BLaER1 treated with 17β-estradiol and CSF1 and Interleukin-3, amounts not matched to agents 10 nM and 100 nM (cell line): ENCODE data around the gene KAZALD1.

ENCODE experiments used
- H3K27ac ChIP-seq, 11 experiments: shearing (Covaris generic); formaldehyde crosslinking; 2 replicates each; pipeline ENCODE4 v1.8.1; 2022
- H3K27me3 ChIP-seq, 11 experiments: shearing (Covaris generic); formaldehyde crosslinking; 2 replicates each; pipeline ENCODE4 v1.8.1; 2022
- H3K36me3 ChIP-seq, 11 experiments: shearing (Covaris generic); formaldehyde crosslinking; 2 replicates each; pipeline ENCODE4 v1.8.1; 2022
- H3K4me1 ChIP-seq, 10 experiments: shearing (Covaris generic); formaldehyde crosslinking; 2 replicates each; pipeline ENCODE4 v1.8.1; 2022
- H3K4me2 ChIP-seq, 11 experiments: shearing (Covaris generic); formaldehyde crosslinking; 2 replicates each; pipeline ENCODE4 v1.8.1; 2022
- H3K4me3 ChIP-seq, 10 experiments: shearing (Covaris generic); formaldehyde crosslinking; 2 replicates each; pipeline ENCODE4 v1.8.1; 2022
- H3K9ac ChIP-seq, 11 experiments: shearing (Covaris generic); formaldehyde crosslinking; 2 replicates each; pipeline ENCODE4 v1.8.1; 2022
- H3K9me3 ChIP-seq, 11 experiments: shearing (Covaris generic); formaldehyde crosslinking; replicated peaks in 1 of 11; 2 replicates each; pipeline ENCODE4 v1.8.1; 2022
- H4K20me1 ChIP-seq, 11 experiments: shearing (Covaris generic); formaldehyde crosslinking; 2 replicates each; pipeline ENCODE4 v1.8.1; 2022
- Cebpa-rat ChIP-seq, 11 experiments: shearing (Covaris generic); IDR thresholded peaks; 2 replicates each; pipeline ENCODE4 v1.8.1; 2022

KAZALD1 gene

DNA sequence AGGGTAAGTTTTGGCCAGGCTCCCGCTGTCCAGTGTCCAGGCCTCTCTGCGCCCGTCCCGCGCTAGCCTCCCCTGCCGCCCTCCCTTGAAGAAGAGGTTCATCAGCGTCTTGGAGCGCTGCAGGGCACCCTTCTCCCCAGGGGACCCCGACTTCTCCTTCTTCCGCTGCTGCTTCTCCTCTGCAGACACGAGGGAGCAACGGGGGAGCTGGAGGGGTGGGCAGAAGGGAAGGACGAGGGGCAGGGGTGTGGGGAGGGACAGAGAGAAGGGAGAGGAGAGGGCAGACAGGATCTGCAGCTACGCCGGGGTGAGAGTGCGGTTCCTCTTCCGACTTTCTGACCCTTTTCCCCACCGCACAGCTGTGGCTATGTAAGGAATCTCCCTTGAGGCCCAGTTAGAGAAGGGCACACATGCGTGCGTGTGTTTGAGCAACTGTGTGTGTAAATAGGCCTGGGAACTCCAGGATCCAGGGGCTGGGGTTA lies 43.6 kb upstream of the KAZALD1 start:
- Histone ChIP-seq H3K4me2 (peak overlapping the region; percentile 83 to 98 (median 91)), H3K4me3 (peak overlapping the region in 9 of 10 experiments; percentile 33 to 62 (median 52); a peak in 17 of 20 replicates)

GRCh38 chr10:101018600-101019439 lies 43.0 kb upstream of the KAZALD1 start:
- H3K27ac ChIP-seq = peak overlapping the region; percentile 59 to 95 (median 84)
- TF ChIP-seq Cebpa-rat (IDR thresholded peaks at IDR 0.05) = no peak
- H3K27me3 ChIP-seq = no peaks in the 10 kb centered on the region; a peak in 1 of 22 replicates
- H3K4me2 ChIP-seq = peak overlapping the region; percentile 83 to 98 (median 91)
- H3K9me3 ChIP-seq = no peaks in the 10 kb centered on the region
- peak overlapping the region; percentile 22 to 62 (median 51); a peak in 19 of 20 replicates for H3K4me3 ChIP-seq
- peak overlapping the region; percentile 62 to 86 (median 77) for H3K9ac ChIP-seq
- H3K36me3 ChIP-seq = no peaks in the 10 kb centered on the region
- peaks cover 75 to 90% (median 85%) of the 10 kb centered on the region in 10 experiments for H3K4me1 ChIP-seq
- peaks cover 0 to 10% (median 0%) of the 10 kb centered on the region in 11 experiments; a peak in 2 of 22 replicates for H4K20me1 ChIP-seq

More for the DNA sequence above, 43.6 kb upstream of the KAZALD1 start:
- Histone ChIP-seq H3K27me3 (no peaks in the 10 kb centered on the region; a peak in 1 of 22 replicates), H4K20me1 (peaks cover 0 to 10% (median 0%) of the 10 kb centered on the region in 11 experiments; a peak in 2 of 22 replicates), H3K9ac (peak overlapping the region; percentile 62 to 86 (median 77)), H3K36me3 (no peaks in the 10 kb centered on the region), H3K27ac (peak overlapping the region; percentile 59 to 95 (median 84)), H3K9me3 (no peaks in the 10 kb centered on the region), H3K4me1 (peaks cover 82 to 92% (median 89%) of the 10 kb centered on the region in 10 experiments)
- TF ChIP-seq Cebpa-rat (IDR thresholded peaks at IDR 0.05) = peak in 2 of 11 experiments; percentile 29 to 41; a peak in 2 of 22 replicates

DNA sequence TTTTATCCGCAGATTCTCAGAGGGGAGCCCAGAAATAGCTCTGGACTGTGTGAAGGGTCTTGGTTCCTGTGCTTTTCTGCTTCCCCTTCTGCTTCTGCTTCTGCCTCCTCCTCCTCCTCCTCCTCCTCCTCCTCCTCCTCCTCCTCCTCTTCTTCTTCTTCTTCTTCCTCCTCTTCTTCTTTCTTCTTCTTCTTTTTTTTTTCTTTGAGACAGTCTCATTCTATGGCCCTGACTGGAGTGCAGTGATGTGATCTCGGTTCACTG lies 42.4 kb upstream of the KAZALD1 start:
- Histone ChIP-seq H3K4me2 (peak overlapping the region; percentile 83 to 98 (median 91)), H3K27me3 (no peaks in the 10 kb centered on the region; a peak in 1 of 22 replicates), H3K4me1 (peaks cover 71 to 84% (median 79%) of the 10 kb centered on the region in 10 experiments), H3K36me3 (no peaks in the 10 kb centered on the region), H3K4me3 (peak overlapping the region; percentile 6 to 62 (median 51); a peak in 13 of 20 replicates), H4K20me1 (peaks cover 0 to 10% (median 0%) of the 10 kb centered on the region in 11 experiments; a peak in 2 of 22 replicates), H3K9ac (peak overlapping the region in 9 of 11 experiments; percentile 65 to 86 (median 77); a peak in 17 of 22 replicates), H3K9me3 (no peaks in the 10 kb centered on the region), H3K27ac (peak overlapping the region in 10 of 11 experiments; percentile 73 to 95 (median 84); a peak in 18 of 22 replicates)
- no peak for TF ChIP-seq Cebpa-rat (IDR thresholded peaks at IDR 0.05)

DNA sequence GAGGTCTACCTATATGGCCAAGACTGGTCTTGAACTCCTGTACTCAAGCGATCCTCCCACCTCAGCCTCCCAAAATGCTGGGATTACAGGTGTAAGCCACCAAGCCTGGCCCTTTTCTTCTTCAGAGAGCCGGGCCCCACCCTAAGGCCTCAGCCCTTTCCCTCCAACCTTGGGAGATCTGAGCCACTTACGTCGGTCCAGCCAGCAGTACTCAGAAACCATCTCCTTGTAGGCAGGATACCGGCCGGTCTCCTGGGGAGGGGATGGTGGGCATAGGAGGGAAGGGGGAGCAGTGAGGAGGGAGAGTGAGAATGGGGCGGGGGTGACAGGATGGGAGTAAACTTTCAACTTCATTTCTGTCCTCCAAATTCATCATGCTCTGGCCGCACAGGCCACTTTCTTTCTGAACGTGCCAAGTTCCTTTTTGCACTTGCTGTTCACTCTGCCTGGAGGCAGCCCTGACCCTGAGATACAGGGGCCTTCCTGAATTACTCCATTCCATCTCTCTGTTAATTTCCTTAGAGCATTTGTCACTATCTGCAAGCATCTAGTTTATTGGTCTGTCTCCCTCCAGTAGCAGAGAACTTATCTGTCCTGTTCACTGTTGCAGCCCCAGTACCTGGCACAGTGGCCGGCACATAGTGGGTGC lies 41.2 kb upstream of the KAZALD1 start:
- Histone ChIP-seq H3K4me1 (peaks cover 59 to 74% (median 68%) of the 10 kb centered on the region in 10 experiments), H3K4me3 (no peak overlapping the region), H3K36me3 (no peaks in the 10 kb centered on the region), H3K9me3 (no peaks in the 10 kb centered on the region), H3K9ac (0 out of 22 replicates have a peak overlapping the region, but pooled peaks of 1 of the 11 experiments have one; percentile 9), H3K27me3 (no peaks in the 10 kb centered on the region; a peak in 1 of 22 replicates), H4K20me1 (peaks cover 0 to 3% (median 0%) of the 10 kb centered on the region in 11 experiments; a peak in 2 of 22 replicates), H3K4me2 (peak overlapping the region; percentile 12 to 98 (median 91); a peak in 18 of 22 replicates), H3K27ac (no peak overlapping the region)
- no peak for TF ChIP-seq Cebpa-rat (IDR thresholded peaks at IDR 0.05)

DNA sequence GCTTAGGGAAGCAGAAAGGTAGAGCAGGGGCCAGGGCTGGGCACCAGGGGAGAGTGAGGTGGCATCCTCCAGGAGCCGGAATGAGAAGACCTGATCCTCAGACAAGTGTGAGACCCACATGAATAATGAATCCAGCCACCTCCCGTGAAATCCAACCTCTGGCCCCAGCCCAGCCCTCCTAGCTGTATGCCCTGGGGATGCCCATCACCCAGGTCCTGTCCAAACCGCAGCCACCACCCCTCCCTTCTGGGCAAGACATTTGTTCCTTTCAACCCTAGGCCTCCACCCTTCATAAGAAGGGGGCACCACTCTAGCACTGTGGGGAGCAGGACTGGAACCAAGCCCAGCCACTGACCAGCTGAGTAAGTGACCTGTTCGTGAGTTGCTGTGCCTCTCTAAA lies 40.5 kb upstream of the KAZALD1 start:
- H3K36me3 ChIP-seq = no peaks in the 10 kb centered on the region
- TF ChIP-seq Cebpa-rat (IDR thresholded peaks at IDR 0.05) = no peak
- H3K4me1 ChIP-seq = peaks cover 53 to 67% (median 62%) of the 10 kb centered on the region in 10 experiments
- peak overlapping the region; percentile 12 to 95 (median 53); a peak in 20 of 22 replicates for H3K4me2 ChIP-seq
- H3K9me3 ChIP-seq = no peaks in the 10 kb centered on the region
- no peak overlapping the region for H3K4me3 ChIP-seq
- 0 out of 22 replicates have a peak overlapping the region, but pooled peaks of 1 of the 11 experiments have one; percentile 9 for H3K9ac ChIP-seq
- H3K27ac ChIP-seq = no peak overlapping the region
- no peaks in the 10 kb centered on the region; a peak in 1 of 22 replicates for H3K27me3 ChIP-seq
- H4K20me1 ChIP-seq = no peaks in the 10 kb centered on the region; a peak in 1 of 22 replicates

DNA sequence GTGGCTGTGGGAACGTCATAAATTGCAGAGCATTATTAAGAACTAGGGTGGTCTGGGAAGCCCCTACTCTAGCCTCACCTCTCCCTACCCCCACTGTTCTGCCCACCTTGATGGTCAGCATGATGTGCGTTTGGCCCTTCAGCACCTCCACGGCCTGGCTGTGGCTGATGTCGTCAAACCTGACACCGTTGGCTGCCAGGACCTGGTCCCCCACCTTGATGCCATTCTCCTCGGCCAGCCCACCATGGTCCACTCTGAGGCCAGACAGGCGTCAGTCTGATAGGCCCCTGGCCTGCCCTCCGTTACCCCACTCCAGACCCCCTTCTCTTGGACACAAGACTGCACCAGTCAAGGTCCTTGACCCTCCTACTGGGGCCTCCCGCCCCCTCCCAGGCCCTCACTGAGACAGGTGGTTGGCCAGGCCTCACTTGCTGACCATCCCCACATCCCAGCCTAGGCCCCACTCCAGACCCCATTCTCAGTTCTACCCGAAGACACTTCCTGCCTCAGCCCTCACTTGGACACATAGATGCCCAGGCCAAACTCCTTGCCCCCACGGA lies 40.0 kb upstream of the KAZALD1 start:
- Histone ChIP-seq H3K27ac (no peak overlapping the region), H3K4me1 (peaks cover 52 to 66% (median 61%) of the 10 kb centered on the region in 10 experiments), H3K36me3 (no peaks in the 10 kb centered on the region), H4K20me1 (no peaks in the 10 kb centered on the region; a peak in 1 of 22 replicates), H3K4me2 (peak overlapping the region in 9 of 11 experiments; percentile 12 to 91 (median 50); a peak in 17 of 22 replicates), H3K9ac (no peak overlapping the region), H3K4me3 (no peak overlapping the region), H3K9me3 (no peaks in the 10 kb centered on the region), H3K27me3 (no peaks in the 10 kb centered on the region; a peak in 1 of 22 replicates)
- TF ChIP-seq Cebpa-rat (IDR thresholded peaks at IDR 0.05) = no peak

- H3K4me2 ChIP-seq = peak overlapping the region in 1 of 11 experiments; percentile 12; a peak in 1 of 22 replicates
- no peaks in the 10 kb centered on the region; a peak in 1 of 22 replicates for H4K20me1 ChIP-seq
- no peak overlapping the region for H3K27ac ChIP-seq
- H3K9ac ChIP-seq = no peak overlapping the region
- peaks cover 51 to 65% (median 61%) of the 10 kb centered on the region in 10 experiments for H3K4me1 ChIP-seq
- H3K9me3 ChIP-seq = no peaks in the 10 kb centered on the region
- TF ChIP-seq Cebpa-rat (IDR thresholded peaks at IDR 0.05) = no peak
- H3K27me3 ChIP-seq = no peaks in the 10 kb centered on the region
- no peaks in the 10 kb centered on the region for H3K36me3 ChIP-seq
- H3K4me3 ChIP-seq = no peak overlapping the region
Observed at GRCh38 chr10:101022967-101023705, 38.7 kb upstream of the KAZALD1 start.
